Mucosa of descending colon (tissue), 3 donors: ENCODE measurements around the gene KLHL36. TPM values are rescaled to one million over a fixed set of nuclear protein-coding genes. Genes with fewer than 3 reads are reported as not detected.
"Not testable (repeated sequence)": the region's sequence is repeated elsewhere in the genome, so short reads cannot be mapped to it uniquely, and the experiment has no call there.

Experiments used
- ATAC-seq: fragments of 200-7000 bp; cut with Tn5 transposase; one replicate; pipeline ENCODE4 v1.9.1; 2020; ENCODE audit warnings: mild to moderate bottlenecking, moderate library complexity
- DNase-seq, 3 donors: peaks; one replicate each; pipeline ENCODE4 v3.0.0-alpha.2; 2020
- H3K36me3 ChIP-seq: fragments of 200-600 bp; one replicate; pipeline ENCODE4 v1.8.0; 2021; ENCODE audit warnings: low read depth, mild to moderate bottlenecking
- H3K4me1 ChIP-seq: fragments of 200-600 bp; one replicate; pipeline ENCODE4 v1.8.0; 2021; ENCODE audit warnings: low read depth, mild to moderate bottlenecking
- H3K4me3 ChIP-seq: fragments of 200-600 bp; one replicate; pipeline ENCODE4 v1.8.0; 2021; ENCODE audit warnings: mild to moderate bottlenecking
- H3K9me3 ChIP-seq: fragments of 200-600 bp; one replicate; pipeline ENCODE4 v1.8.0; 2021; ENCODE audit warnings: mild to moderate bottlenecking
- CTCF ChIP-seq: fragments of 200-600 bp; IDR thresholded peaks from one replicate; pipeline ENCODE4 v1.8.0; 2022; ENCODE audit warnings: antibody characterized with exemption, mild to moderate bottlenecking
- intact Hi-C, 2 donors: fragments of 100-400 bp; cut with DNase I in 1 of 2; cut with micrococcal nuclease in 1 of 2; formaldehyde crosslinking; loops; one replicate each; pipeline versions ENCODE4 v1.11.0 to v1.11.1; 2022; cut with DNase I, micrococcal nuclease
- total RNA-seq, 3 donors: library from RNA; stranded (reverse); fragmentation: NEBNext Ultra II Directional in 2 of 3; extraction: Animal tissue kit (Norgen Biotek cat#: 25700) in 2 of 3; gene quantifications; one replicate each; pipeline versions ENCODE4 v1.2.1 to v1.2.4, GENCODE V29; 2021 to 2023
- donor health status: DM: no; HTN: no; CAD: no; lungs with moderate emphysema.
- donor health status: DM: no; HTN: no; CAD: no.
- donor health status: DM: no; HTN: yes; CAD: no.

The KLHL36 gene
- total RNA-seq, 3 donors from 2014 or later = 47.5 to 60.3 (median 59.2) TPM

GRCh38 chr16:84686707-84687298 is 38.5 kb downstream of the KLHL36 start:
- Histone ChIP-seq H3K4me3 (no peak overlapping the region), H3K4me1 (no peaks in the 10 kb centered on the region), H3K9me3 (no peaks in the 10 kb centered on the region), H3K36me3 (no peaks in the 10 kb centered on the region)
- intact Hi-C loops = no loop called here
- ATAC-seq (no peak), DNase-seq (no peak)
- TF ChIP-seq CTCF = no peak

DNA sequence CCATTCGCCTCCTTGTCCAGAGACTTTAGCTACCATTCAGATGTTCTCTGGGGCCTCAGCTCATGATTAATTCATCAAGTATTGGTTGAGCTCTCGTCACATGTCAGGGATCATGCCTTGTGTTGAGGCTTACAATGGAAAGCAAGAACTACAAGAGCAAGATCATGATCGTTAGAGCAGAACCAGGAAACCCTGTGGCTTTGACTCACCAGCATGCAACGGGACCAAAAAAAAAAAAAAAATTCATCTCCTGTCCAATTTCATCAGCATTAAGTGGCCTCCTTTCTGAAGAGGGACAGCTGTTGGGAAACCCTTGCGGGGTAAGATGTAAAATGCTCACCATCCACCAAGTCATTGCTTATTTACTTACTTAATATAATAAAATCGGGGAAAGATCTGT is 39.4 kb downstream of the KLHL36 start:
- intact Hi-C loops = no loop called here
- DNase-seq (no peak), ATAC-seq (peak; percentile 36)

GRCh38 chr16:84688163-84688562 is 39.9 kb downstream of the KLHL36 start:
- ATAC-seq, DNase-seq, intact Hi-C loops: not testable (repeated sequence)

More for the DNA sequence above, 39.4 kb downstream of the KLHL36 start:
- H3K4me3 ChIP-seq = no peak overlapping the region
- no peak for TF ChIP-seq CTCF
- H3K9me3 ChIP-seq = no peaks in the 10 kb centered on the region
- H3K36me3 ChIP-seq = no peaks in the 10 kb centered on the region
- H3K4me1 ChIP-seq = no peaks in the 10 kb centered on the region

DNA sequence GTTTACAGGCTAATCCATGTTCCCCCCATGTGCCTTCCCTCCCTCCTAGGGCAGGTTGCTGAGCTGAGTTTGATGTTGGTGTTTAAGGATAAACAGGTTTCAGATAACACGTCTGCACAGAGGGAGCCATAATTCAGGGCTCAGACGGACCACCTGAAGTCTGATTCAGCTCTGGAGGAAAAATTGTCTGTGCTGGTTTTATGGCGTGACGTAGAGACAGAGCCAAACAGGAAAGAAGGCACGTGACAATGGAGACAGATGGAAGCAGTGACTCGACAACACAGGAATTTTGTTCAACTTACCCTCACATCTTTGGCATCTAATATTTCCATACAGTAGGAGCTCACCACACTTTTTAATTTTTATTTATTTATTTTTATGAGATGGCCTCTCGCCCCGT is 40.8 kb downstream of the KLHL36 start:
- H3K9me3 ChIP-seq = no peaks in the 10 kb centered on the region
- intact Hi-C loops = no loop called here
- H3K4me3 ChIP-seq = no peak overlapping the region
- H3K4me1 ChIP-seq = no peaks in the 10 kb centered on the region
- no peaks in the 10 kb centered on the region for H3K36me3 ChIP-seq
- no peak for DNase-seq
- no peak for ATAC-seq
- no peak for TF ChIP-seq CTCF

More at GRCh38 chr16:84688163-84688562, 39.9 kb downstream of the KLHL36 start:
- not testable (repeated sequence) for H3K4me1 ChIP-seq, H3K9me3 ChIP-seq, H3K4me3 ChIP-seq, H3K36me3 ChIP-seq

DNA sequence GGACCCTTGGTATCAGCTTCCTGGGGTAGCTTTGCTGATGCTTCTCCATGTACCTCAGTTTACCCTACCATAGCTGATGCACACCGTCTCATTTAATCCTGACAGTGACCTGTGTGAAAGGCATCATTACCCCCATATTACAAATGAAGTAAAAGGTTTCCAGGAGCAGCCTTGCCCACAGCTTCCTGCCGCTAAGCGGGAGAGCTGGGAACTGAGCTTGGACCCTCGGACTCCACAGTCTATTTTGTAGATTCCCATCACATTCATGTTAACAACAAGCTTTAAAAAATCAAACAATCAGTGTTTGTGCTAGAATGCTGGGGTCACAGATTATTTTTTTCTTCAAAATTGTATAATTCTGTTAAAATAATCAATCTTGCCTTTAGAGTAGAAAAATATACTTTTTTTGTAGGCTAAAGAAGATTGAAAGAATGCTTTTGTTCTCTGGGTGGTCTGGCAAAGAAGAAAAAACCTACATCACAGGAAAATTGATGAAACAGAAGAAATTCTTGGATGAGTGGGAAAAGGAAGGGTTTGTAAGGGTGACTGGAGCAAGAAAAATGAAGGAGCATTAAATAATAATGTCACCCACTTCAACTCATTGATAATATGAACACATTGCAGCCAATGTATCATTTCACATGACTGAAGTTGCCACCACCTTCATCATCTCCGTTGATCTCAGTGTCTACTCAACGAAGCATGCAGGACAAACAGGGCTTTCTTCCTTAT is 41.9 kb downstream of the KLHL36 start:
- Histone ChIP-seq H3K36me3 (no peaks in the 10 kb centered on the region), H3K4me3 (no peak overlapping the region), H3K9me3 (no peaks in the 10 kb centered on the region), H3K4me1 (no peaks in the 10 kb centered on the region)
- no peak for TF ChIP-seq CTCF
- intact Hi-C loops = no loop called here
- ATAC-seq (no peak), DNase-seq (no peak)

GRCh38 chr16:84692451-84693214 is 44.3 kb downstream of the KLHL36 start:
- intact Hi-C loops = no loop called here
- Histone ChIP-seq H3K4me3 (no peak overlapping the region), H3K9me3 (no peaks in the 10 kb centered on the region), H3K36me3 (no peaks in the 10 kb centered on the region), H3K4me1 (no peaks in the 10 kb centered on the region)
- no peak for TF ChIP-seq CTCF
- ATAC-seq (no peak), DNase-seq (no peak)

- DNase-seq, H3K4me1 ChIP-seq, H3K4me3 ChIP-seq, ATAC-seq, intact Hi-C loops, H3K9me3 ChIP-seq, H3K36me3 ChIP-seq: not testable (repeated sequence)
These were observed 45.6 kb downstream of the KLHL36 start for GRCh38 chr16:84693869-84694268.
